ENCODE data around the gene PRUNE2. TPM values are rescaled to one million over a fixed set of nuclear protein-coding genes. Genes with fewer than 3 reads are reported as not detected.

The PRUNE2 gene
- total RNA-seq, 6 experiments from 2014 or later = 1.4 to 3.3 (median 2.1) TPM

DNA sequence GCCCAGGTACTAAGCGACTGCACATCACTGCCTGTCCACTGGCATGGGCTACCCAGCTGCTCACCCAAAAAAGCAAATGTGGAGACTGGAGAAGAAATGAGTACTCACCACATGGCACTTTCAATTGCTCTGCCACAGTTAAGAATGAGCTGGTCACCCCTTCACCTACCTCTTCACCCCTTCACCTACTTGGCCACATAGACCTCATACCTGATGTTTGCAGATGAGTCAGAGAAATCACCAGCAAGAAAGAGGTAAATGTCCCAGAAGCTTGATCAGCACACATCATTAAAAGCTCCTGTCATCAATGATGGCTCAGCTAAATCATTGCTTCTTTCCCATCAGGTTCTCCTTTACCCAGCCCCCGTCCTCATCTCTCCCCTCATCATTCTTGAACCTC is 7.6 kb upstream of the PRUNE2 start:
- Histone ChIP-seq H3K36me3 (no peaks in the 10 kb centered on the region), H3K4me3 (no peak overlapping the region), H3K27me3 (no peaks in the 10 kb centered on the region), H3K4me1 (no peaks in the 10 kb centered on the region), H3K27ac (no peak overlapping the region), H3K9me3 (no peaks in the 10 kb centered on the region)
- no peak for TF ChIP-seq POLR2A (IDR thresholded peaks at IDR 0.05)
- TF ChIP-seq, protein P1, sequence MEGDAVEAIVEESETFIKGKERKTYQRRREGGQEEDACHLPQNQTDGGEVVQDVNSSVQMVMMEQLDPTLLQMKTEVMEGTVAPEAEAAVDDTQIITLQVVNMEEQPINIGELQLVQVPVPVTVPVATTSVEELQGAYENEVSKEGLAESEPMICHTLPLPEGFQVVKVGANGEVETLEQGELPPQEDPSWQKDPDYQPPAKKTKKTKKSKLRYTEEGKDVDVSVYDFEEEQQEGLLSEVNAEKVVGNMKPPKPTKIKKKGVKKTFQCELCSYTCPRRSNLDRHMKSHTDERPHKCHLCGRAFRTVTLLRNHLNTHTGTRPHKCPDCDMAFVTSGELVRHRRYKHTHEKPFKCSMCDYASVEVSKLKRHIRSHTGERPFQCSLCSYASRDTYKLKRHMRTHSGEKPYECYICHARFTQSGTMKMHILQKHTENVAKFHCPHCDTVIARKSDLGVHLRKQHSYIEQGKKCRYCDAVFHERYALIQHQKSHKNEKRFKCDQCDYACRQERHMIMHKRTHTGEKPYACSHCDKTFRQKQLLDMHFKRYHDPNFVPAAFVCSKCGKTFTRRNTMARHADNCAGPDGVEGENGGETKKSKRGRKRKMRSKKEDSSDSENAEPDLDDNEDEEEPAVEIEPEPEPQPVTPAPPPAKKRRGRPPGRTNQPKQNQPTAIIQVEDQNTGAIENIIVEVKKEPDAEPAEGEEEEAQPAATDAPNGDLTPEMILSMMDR (IDR thresholded peaks at IDR 0.05) = no peak
- 29% methylated on average over 2 of the region's 2 CpGs for WGBS (ENCODE audit: insufficient coverage, low coverage, low lambda C conversion rate, missing lambda C conversion rate)
- no peak for DNase-seq
- ATAC-seq = no peak
- intact Hi-C loops (cut with DNase I) = no loop called here

DNA sequence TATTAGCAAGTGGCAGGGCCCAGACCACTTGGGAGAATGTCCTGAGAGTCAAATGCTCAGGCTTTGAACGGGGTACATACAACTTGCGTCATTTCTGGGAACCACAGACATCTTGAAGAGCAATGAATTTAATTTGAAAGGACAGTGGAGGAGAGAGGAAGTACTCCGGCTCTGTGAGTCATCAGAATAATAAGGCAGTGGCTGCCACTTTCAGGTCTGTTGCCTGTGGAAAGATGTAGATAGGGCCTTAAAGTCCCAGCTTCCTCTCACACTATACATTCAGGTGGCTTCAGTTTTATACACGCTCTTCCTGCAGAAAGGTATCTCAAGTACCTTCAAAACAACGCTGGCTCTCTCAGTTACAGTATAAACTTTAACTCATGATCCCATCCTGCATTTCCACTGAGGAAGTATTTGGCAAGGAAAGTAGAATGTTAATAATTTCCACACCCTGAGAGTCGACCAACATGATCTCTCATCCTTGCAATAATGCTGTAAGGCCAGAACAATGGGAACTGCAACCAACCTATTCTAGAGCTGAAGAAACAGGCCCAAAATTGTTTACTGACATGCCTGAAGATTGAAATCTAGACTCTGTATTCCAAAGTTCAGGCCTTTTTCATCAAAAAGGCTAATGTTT is 6.8 kb upstream of the PRUNE2 start:
- ATAC-seq (no peak), DNase-seq (no peak)
- Histone ChIP-seq H3K4me1 (no peaks in the 10 kb centered on the region), H3K4me3 (no peak overlapping the region), H3K36me3 (no peaks in the 10 kb centered on the region), H3K9me3 (no peaks in the 10 kb centered on the region), H3K27ac (no peak overlapping the region), H3K27me3 (no peaks in the 10 kb centered on the region)
- WGBS (ENCODE audit: insufficient coverage, low coverage, low lambda C conversion rate, missing lambda C conversion rate) = 32% methylated on average over 6 of the region's 6 CpGs
- intact Hi-C loops (cut with DNase I) = no loop called here
- TF ChIP-seq POLR2A (IDR thresholded peaks at IDR 0.05) = no peak
- TF ChIP-seq, protein P1 (IDR thresholded peaks at IDR 0.05) = no peak

DNA sequence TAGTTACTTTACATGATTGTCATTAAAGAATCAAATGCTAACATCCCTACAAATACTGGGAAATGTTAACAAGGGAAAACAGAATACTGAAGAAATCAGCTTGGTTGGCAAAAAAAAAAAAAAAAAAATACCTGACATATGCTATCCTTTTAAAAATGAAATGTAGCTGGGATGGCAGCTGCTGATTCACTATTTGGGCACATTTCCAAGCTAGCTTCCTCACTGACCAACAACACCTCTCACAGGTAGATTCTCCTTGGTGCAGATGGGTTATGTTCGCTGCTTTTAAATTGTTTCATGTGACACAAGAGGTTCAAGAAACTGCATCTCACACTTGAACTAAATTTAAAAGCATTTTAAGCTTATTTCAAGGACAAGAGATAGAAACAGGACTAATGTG is 6.1 kb upstream of the PRUNE2 start:
- TF ChIP-seq, protein P1 (IDR thresholded peaks at IDR 0.05) = no peak
- no peak for TF ChIP-seq POLR2A (IDR thresholded peaks at IDR 0.05)
- ATAC-seq = no peak
- no peaks in the 10 kb centered on the region for H3K27me3 ChIP-seq
- WGBS (ENCODE audit: insufficient coverage, low coverage, low lambda C conversion rate, missing lambda C conversion rate) = 64% methylated on average over 1 of the region's 1 CpG
- H3K9me3 ChIP-seq = no peaks in the 10 kb centered on the region
- H3K4me3 ChIP-seq = no peak overlapping the region
- intact Hi-C loops (cut with DNase I) = no loop called here
- H3K27ac ChIP-seq = no peak overlapping the region
- no peaks in the 10 kb centered on the region for H3K4me1 ChIP-seq
- no peak for DNase-seq
- no peaks in the 10 kb centered on the region for H3K36me3 ChIP-seq

DNA sequence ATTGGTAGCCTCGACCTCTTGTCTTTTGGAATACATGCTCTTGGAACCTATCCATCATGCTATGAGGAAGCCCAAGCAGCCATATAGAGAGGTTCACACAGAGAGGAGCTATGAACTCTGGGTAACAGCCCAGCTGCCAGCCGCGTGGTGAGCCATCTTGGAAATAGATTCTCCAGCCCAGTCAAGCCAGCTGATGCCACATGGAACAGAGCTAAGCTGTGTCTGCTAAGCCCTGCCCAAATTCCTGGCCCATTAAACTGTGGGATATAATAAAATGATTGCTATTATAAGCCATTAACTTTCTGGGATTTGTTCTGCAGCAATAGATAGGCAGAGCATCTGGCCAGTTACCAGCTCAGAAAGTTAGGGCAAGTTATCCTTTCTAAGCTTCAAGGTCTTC is 4.9 kb upstream of the PRUNE2 start:
- ATAC-seq = no peak
- H3K27ac ChIP-seq = no peak overlapping the region
- TF ChIP-seq, protein P1 (IDR thresholded peaks at IDR 0.05) = no peak
- no peak for TF ChIP-seq POLR2A (IDR thresholded peaks at IDR 0.05)
- intact Hi-C loops (cut with DNase I) = no loop called here
- no peak for DNase-seq
- 59% methylated on average over 3 of the region's 3 CpGs for WGBS (ENCODE audit: insufficient coverage, low coverage, low lambda C conversion rate, missing lambda C conversion rate)
- H3K4me3 ChIP-seq = no peak overlapping the region
- H3K36me3 ChIP-seq = no peaks in the 10 kb centered on the region
- no peaks in the 10 kb centered on the region for H3K27me3 ChIP-seq
- no peaks in the 10 kb centered on the region for H3K9me3 ChIP-seq
- peaks cover 0 to 2% (median 0%) of the 10 kb centered on the region in 4 donors for H3K4me1 ChIP-seq

DNA sequence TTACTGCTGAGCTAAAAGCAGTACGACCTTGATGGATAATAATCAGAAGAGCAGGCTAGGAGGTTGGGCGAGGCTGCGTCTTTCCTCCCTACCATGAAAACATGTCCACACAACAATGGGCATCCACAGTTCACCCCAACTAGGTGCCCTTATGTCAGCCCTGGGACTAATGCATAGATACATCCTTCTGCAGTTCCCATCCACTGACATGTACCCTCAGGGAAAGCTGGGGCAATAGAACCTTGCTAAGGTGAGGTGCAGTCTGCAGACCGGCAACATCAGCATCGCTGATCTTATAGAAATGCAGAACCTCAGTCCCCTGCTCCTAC is 697 bp upstream of the PRUNE2 start:
- H3K36me3 ChIP-seq = no peaks in the 10 kb centered on the region
- intact Hi-C loops (cut with DNase I) = no loop called here
- no peak overlapping the region for H3K27ac ChIP-seq
- ATAC-seq (no peak), DNase-seq (no peak)
- H3K27me3 ChIP-seq = no peaks in the 10 kb centered on the region
- no peak overlapping the region for H3K4me3 ChIP-seq
- TF ChIP-seq POLR2A (IDR thresholded peaks at IDR 0.05) = no peak
- TF ChIP-seq, protein P1 (IDR thresholded peaks at IDR 0.05) = no peak
- WGBS (ENCODE audit: insufficient coverage, low coverage, low lambda C conversion rate, missing lambda C conversion rate) = 12% methylated on average over 5 of the region's 5 CpGs
- peaks cover 0 to 4% (median 0%) of the 10 kb centered on the region in 4 donors for H3K4me1 ChIP-seq
- no peaks in the 10 kb centered on the region for H3K9me3 ChIP-seq
